H1 (cell line): ENCODE results near the gene UNC13C. TPM values are rescaled to one million over a fixed set of nuclear protein-coding genes. Genes with fewer than 3 reads are reported as not detected.

Experiments
- GTF2F1 ChIP-seq: IDR thresholded peaks from 2 replicates; pipeline ENCODE4 v1.6.1; 2012; ENCODE audit warnings: low read depth, low read length, improper control_type of control experiment, borderline replicate concordance
- HDAC2 ChIP-seq, 2 experiments: fragments of 300-600 bp in 1 of 2; sonication (generic) in 1 of 2; IDR thresholded peaks; 2 replicates each; pipeline ENCODE4 v1.6.1; 2011 to 2012; ENCODE audit warnings: low read depth in 2 of 2, low read length in 2 of 2, mild to moderate bottlenecking in 2 of 2, moderate library complexity in 2 of 2, borderline replicate concordance in 1 of 2, inconsistent platforms in 1 of 2
- polyA plus RNA-seq, 7 experiments: library from polyadenylated mRNA; depleted of rRNA in 3 of 7; stranded (reverse) in 5 of 7; unstranded in 2 of 7; fragments of >200 nt in 5 of 7; fragments of 200-250 nt in 2 of 7; gene quantifications; 1 replicate in 5 of 7; 2 replicates in 1 of 7; 4 replicates in 1 of 7; pipeline versions ENCODE4 v1.2.1 to v1.2.3, GENCODE V29; 2011 to 2013; ENCODE audit warnings: missing spikeins in 2 of 7, mixed read lengths in 2 of 7
- total RNA-seq: library from RNA; stranded (reverse); fragmentation: NEBNext Ultra II Directional; extraction: Animal tissue kit (Norgen Biotek cat#: 25700); gene quantifications from 2 replicates; pipeline ENCODE4 v1.2.1, GENCODE V29; 2021

The UNC13C gene
- total and polyA plus RNA-seq, 2 of the 8 experiments (the other 6 are each of a cell fraction or from before 2014, with no cell fraction given) = 0.02 to 0.13 TPM

DNA sequence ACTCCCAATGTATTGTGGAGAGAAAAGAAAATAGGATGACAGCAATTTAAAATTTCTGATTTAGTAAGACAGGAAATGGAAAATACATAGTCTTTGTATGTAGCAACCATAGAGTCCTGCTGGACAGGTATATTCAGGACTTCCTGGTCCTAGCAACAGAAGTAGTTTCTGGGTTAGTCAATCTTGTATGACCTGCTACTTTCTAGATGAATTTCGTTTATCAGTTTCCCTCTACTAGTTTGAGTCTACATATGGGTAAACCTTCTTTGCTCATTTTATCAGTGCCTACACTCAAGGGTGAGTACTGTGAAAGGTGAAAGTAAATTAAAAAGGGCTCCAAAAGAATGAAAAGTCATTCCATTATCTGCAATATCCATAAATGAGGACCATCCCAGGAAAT is 309.8 kb downstream of the UNC13C start (continued):
- TF ChIP-seq HDAC2 (IDR thresholded peaks at IDR 0.05; ENCODE audit: borderline replicate concordance in 1 of 2, low read depth in 2 of 2, low read length in 2 of 2) (no peak), GTF2F1 (no peak)
